Bronchial epithelial cell (primary cell): ENCODE measurements around the gene CASP8AP2. TPM values are rescaled to one million over a fixed set of nuclear protein-coding genes. Genes with fewer than 3 reads are reported as not detected.

Experiments used
- DNase-seq: peaks from one replicate; pipeline ENCODE4 v3.0.0-alpha.2; 2010; ENCODE audit warnings: low read depth
- FAIRE-seq: peaks from 2 replicates; lab custom pipeline; 2011; peaks lifted over from hg19 to GRCh38; lab: Jason Lieb, UNC
- H3K27me3 ChIP-seq: 2 replicates; pipeline ENCODE4 v1.5.1; 2011; ENCODE audit warnings: low read length; ENCODE audit not compliant: control insufficient read depth, insufficient read depth
- H3K36me3 ChIP-seq: 2 replicates; pipeline ENCODE4 v1.5.1; 2011; ENCODE audit warnings: low read length; ENCODE audit not compliant: control insufficient read depth, insufficient read depth
- H3K4me3 ChIP-seq: 2 replicates; pipeline ENCODE4 v1.5.1; 2011; ENCODE audit warnings: mild to moderate bottlenecking, low read depth, low read length, control low read depth
- CTCF ChIP-seq: IDR thresholded peaks from 2 replicates; pipeline ENCODE4 v1.5.1; 2011; ENCODE audit warnings: mild to moderate bottlenecking, moderate library complexity, low read length, control low read depth, inconsistent platforms; ENCODE audit not compliant: insufficient read depth, severe bottlenecking
- total RNA-seq: library from RNA; depleted of rRNA; stranded (reverse); fragments of >200 nt; gene quantifications from 2 replicates; pipeline ENCODE4 v1.2.1, GENCODE V29; 2014

CASP8AP2 gene
- total RNA-seq, 1 donor from 2014 or later: 10.5 TPM

- no peaks in the 10 kb centered on the region for H3K27me3 ChIP-seq
- FAIRE-seq (no peak), DNase-seq (no peak)
- H3K36me3 ChIP-seq: peaks cover 7% of the 10 kb centered on the region
- no peak overlapping the region for H3K4me3 ChIP-seq
- TF ChIP-seq CTCF: no peak
Measured at GRCh38 chr6:89794324-89794723, 35.4 kb upstream of the CASP8AP2 start.

- peaks cover 7% of the 10 kb centered on the region for H3K36me3 ChIP-seq
- no peak for TF ChIP-seq CTCF
- FAIRE-seq (no peak), DNase-seq (no peak)
- no peak overlapping the region for H3K4me3 ChIP-seq
- H3K27me3 ChIP-seq: no peaks in the 10 kb centered on the region
Measured at GRCh38 chr6:89797317-89797716, 32.4 kb upstream of the CASP8AP2 start.

GRCh38 chr6:89799096-89799495 is 30.6 kb upstream of the CASP8AP2 start:
- FAIRE-seq (no peak), DNase-seq (no peak)
- Histone ChIP-seq H3K27me3 (no peaks in the 10 kb centered on the region), H3K4me3 (no peak overlapping the region), H3K36me3 (peaks cover 5% of the 10 kb centered on the region)
- no peak for TF ChIP-seq CTCF

- no peak for TF ChIP-seq CTCF
- Histone ChIP-seq H3K36me3 (peaks cover 5% of the 10 kb centered on the region), H3K4me3 (no peak overlapping the region), H3K27me3 (no peaks in the 10 kb centered on the region)
- FAIRE-seq (no peak), DNase-seq (no peak)
Measured at GRCh38 chr6:89799756-89800155, 29.9 kb upstream of the CASP8AP2 start.

- Histone ChIP-seq H3K36me3 (peaks cover 5% of the 10 kb centered on the region), H3K4me3 (no peak overlapping the region), H3K27me3 (no peaks in the 10 kb centered on the region)
- TF ChIP-seq CTCF: no peak
- DNase-seq (no peak), FAIRE-seq (no peak)
Measured at GRCh38 chr6:89803271-89803670, 26.4 kb upstream of the CASP8AP2 start.

- Histone ChIP-seq H3K36me3 (peaks cover 2% of the 10 kb centered on the region), H3K4me3 (no peak overlapping the region), H3K27me3 (no peaks in the 10 kb centered on the region)
- DNase-seq (no peak), FAIRE-seq (no peak)
- no peak for TF ChIP-seq CTCF
Measured at GRCh38 chr6:89805814-89806371, 23.8 kb upstream of the CASP8AP2 start.
